ENCODE data around the gene FOXP2.

Gene FOXP2

GRCh38 chr7:114710499-114710898 lies 295.9 kb downstream of the FOXP2 start:
- TF ChIP-seq CTCF (IDR thresholded peaks at IDR 0.05) = no peak
- Histone ChIP-seq H3K27ac (no peak overlapping the region), H3K4me3 (no peak overlapping the region)
- DNase-seq (ENCODE audit: low spot score) = no peak

- TF ChIP-seq CTCF (IDR thresholded peaks at IDR 0.05) = no peak
- DNase-seq (ENCODE audit: low spot score) = no peak
These were observed 296.6 kb downstream of the FOXP2 start for GRCh38 chr7:114711241-114711640.

GRCh38 chr7:114715907-114716306 lies 301.3 kb downstream of the FOXP2 start:
- H3K27ac ChIP-seq = no peak overlapping the region
- no peak for DNase-seq (ENCODE audit: low spot score)
- TF ChIP-seq CTCF (IDR thresholded peaks at IDR 0.05) = no peak
- H3K4me3 ChIP-seq = no peak overlapping the region

More at GRCh38 chr7:114711241-114711640, 296.6 kb downstream of the FOXP2 start:
- Histone ChIP-seq H3K4me3 (no peak overlapping the region), H3K27ac (no peak overlapping the region)

GRCh38 chr7:114718861-114719260 lies 304.2 kb downstream of the FOXP2 start:
- no peak for TF ChIP-seq CTCF (IDR thresholded peaks at IDR 0.05)
- DNase-seq (ENCODE audit: low spot score) = no peak
- Histone ChIP-seq H3K27ac (no peak overlapping the region), H3K4me3 (no peak overlapping the region)

- DNase-seq (ENCODE audit: low spot score) = no peak
- TF ChIP-seq CTCF (IDR thresholded peaks at IDR 0.05) = no peak
- no peak overlapping the region for H3K27ac ChIP-seq
- H3K4me3 ChIP-seq = no peak overlapping the region
These were observed 306.1 kb downstream of the FOXP2 start for GRCh38 chr7:114720725-114721124.

- DNase-seq (ENCODE audit: low spot score) = no peak
- H3K4me3 ChIP-seq = no peak overlapping the region
- no peak for TF ChIP-seq CTCF (IDR thresholded peaks at IDR 0.05)
- H3K27ac ChIP-seq = no peak overlapping the region
These were observed 307.9 kb downstream of the FOXP2 start for GRCh38 chr7:114722562-114722961.

- TF ChIP-seq CTCF (IDR thresholded peaks at IDR 0.05) = no peak
- DNase-seq (ENCODE audit: low spot score) = no peak
- H3K4me3 ChIP-seq = no peak overlapping the region
- H3K27ac ChIP-seq = no peak overlapping the region
These were observed 308.7 kb downstream of the FOXP2 start for GRCh38 chr7:114723308-114723707.
